Measurements from ENCODE around the gene AKAP1.

The AKAP1 gene

DNA sequence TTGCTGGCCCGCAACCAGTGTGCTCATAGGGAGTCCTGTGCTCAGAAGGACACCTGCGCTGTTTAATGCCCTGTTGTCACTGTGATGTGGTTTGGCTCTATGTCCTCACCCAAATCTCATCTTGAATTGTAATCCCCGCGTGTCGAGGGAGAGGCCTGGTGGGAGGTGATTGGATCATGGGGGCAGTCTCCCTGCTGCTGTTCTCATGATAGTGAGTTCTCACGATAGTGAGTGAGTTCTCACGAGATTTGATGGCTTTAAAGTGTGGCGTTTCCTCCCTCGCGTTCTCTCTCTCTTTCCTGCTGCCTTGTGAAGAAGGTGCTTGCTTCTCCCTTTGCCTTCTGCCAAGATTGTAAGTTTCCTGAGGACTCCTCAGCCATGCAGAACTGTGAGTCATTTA lies 66.8 kb downstream of the AKAP1 start:
- TF ChIP-seq, protein P1, sequence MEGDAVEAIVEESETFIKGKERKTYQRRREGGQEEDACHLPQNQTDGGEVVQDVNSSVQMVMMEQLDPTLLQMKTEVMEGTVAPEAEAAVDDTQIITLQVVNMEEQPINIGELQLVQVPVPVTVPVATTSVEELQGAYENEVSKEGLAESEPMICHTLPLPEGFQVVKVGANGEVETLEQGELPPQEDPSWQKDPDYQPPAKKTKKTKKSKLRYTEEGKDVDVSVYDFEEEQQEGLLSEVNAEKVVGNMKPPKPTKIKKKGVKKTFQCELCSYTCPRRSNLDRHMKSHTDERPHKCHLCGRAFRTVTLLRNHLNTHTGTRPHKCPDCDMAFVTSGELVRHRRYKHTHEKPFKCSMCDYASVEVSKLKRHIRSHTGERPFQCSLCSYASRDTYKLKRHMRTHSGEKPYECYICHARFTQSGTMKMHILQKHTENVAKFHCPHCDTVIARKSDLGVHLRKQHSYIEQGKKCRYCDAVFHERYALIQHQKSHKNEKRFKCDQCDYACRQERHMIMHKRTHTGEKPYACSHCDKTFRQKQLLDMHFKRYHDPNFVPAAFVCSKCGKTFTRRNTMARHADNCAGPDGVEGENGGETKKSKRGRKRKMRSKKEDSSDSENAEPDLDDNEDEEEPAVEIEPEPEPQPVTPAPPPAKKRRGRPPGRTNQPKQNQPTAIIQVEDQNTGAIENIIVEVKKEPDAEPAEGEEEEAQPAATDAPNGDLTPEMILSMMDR (conservative IDR thresholded peaks at IDR 0.05; ENCODE audit: control insufficient read depth, insufficient read depth, low read depth, low read length) = no peak
- no peak overlapping the region for H3K4me3 ChIP-seq (ENCODE audit: control insufficient read depth, low read depth, low read length)
- no peak for DNase-seq (ENCODE audit: low read depth)

DNA sequence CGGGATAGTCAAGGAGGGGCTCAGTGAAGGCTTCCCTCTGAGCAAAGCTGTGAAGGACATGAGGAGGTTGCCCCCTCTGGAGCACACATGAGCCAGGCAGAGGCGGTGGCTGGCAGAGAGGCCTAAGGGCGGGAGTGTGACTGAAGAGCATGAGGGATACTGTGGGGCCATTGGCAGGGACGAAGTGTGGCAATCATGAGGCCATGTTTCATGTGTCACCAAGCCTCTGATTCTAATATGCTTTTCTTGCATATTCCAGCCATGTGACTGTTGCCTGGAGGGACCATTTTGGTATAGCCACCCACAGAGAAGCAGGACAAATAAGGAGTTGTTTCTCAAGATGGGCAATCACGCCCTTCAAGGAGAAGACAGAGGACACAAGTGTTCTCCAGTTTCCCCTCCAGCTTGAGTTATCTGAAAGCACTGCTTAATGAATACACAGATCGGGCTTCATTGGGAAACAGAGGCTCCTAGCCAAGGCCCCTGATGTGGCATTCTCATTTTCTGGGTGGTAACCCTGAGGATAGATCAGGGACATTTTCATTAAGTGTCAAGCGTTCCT lies 68.0 kb downstream of the AKAP1 start:
- TF ChIP-seq, protein P1 (conservative IDR thresholded peaks at IDR 0.05; ENCODE audit: control insufficient read depth, insufficient read depth, low read depth, low read length) = no peak
- H3K4me3 ChIP-seq (ENCODE audit: control insufficient read depth, low read depth, low read length) = no peak overlapping the region
- DNase-seq (ENCODE audit: low read depth) = no peak

DNA sequence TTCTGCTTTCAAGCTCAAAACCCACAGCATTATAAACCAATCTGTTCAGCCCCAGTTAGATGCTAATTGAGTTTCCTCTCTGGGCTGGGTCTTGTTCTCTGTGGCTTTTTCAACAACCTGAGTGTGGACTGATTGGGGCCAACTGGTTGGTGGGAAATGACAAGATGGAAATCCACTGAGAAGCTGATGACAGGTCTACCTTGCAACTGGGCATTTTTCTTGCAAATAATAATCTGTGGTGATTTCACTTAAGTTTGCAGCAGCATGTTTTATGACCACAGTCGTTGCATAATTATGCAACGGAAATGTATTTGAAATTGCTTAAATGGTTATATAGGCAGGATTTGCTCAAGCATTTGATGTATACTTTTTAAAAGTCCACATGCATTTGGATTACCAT lies 69.9 kb downstream of the AKAP1 start:
- TF ChIP-seq, protein P1 (conservative IDR thresholded peaks at IDR 0.05; ENCODE audit: control insufficient read depth, insufficient read depth, low read depth, low read length) = no peak
- DNase-seq (ENCODE audit: low read depth) = no peak
- H3K4me3 ChIP-seq (ENCODE audit: control insufficient read depth, low read depth, low read length) = no peak overlapping the region

DNA sequence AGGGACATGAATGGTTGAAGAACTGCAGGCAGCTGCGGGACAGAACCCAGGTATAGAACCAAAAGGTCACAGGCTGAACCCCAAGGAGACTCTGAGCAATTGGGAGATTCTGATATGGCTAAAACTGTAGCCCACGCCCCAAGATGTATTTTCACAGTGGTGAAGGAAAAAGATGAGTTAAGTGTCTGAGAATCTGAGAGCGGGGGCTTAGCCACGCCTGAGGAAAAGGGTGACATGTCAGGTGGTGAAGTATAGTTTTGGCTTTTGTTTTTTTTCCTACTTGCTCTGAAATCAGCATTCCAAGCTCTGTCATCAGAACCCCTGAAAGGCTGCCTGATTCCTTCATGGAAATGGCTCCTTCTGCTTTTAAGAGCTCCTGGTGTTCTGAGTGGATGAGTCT lies 73.3 kb downstream of the AKAP1 start:
- DNase-seq (ENCODE audit: low read depth) = no peak
- H3K4me3 ChIP-seq (ENCODE audit: control insufficient read depth, low read depth, low read length) = no peak overlapping the region
- TF ChIP-seq, protein P1 (conservative IDR thresholded peaks at IDR 0.05; ENCODE audit: control insufficient read depth, insufficient read depth, low read depth, low read length) = no peak

DNA sequence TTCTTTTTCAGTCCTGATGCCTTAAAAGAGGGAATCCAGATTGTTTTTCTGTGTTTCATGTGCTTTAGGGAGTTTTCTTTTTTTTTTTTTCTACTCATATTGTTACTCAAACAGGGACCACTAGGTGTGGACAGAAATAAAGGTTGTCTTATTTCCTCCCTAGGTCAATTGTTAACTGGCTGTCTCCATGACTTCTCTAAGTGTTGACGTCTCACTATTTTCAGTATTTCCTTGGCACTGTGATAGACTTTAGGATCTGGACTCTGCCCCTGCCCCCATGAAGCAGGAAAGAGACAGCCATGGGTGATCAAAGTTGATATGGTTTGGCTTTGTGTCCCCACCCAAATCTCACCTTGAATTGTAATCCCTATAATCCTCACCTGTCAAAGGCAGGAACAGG lies 73.7 kb downstream of the AKAP1 start:
- H3K4me3 ChIP-seq (ENCODE audit: control insufficient read depth, low read depth, low read length) = no peak overlapping the region
- DNase-seq (ENCODE audit: low read depth) = no peak
- TF ChIP-seq, protein P1 (conservative IDR thresholded peaks at IDR 0.05; ENCODE audit: control insufficient read depth, insufficient read depth, low read depth, low read length) = no peak

DNA sequence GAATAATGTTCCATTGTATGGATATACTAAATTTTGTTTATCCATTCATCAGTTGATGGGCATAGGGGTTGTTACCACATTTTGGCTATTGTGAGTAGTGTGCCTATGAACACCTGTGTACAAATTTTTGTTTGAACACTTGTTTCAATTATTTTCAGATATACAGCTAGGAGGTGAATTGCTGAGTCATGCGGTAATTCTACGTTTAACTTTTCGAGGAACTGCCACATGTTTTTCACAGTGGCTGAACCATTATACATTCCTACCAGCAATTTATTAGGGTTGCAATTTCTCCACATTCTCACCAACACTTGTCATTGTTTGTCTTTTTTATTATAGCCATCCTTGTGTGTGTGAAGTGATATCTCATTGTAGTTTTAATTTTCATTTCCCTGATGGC lies 75.6 kb downstream of the AKAP1 start:
- TF ChIP-seq, protein P1 (conservative IDR thresholded peaks at IDR 0.05; ENCODE audit: control insufficient read depth, insufficient read depth, low read depth, low read length) = no peak
- no peak overlapping the region for H3K4me3 ChIP-seq (ENCODE audit: control insufficient read depth, low read depth, low read length)
- no peak for DNase-seq (ENCODE audit: low read depth)

DNA sequence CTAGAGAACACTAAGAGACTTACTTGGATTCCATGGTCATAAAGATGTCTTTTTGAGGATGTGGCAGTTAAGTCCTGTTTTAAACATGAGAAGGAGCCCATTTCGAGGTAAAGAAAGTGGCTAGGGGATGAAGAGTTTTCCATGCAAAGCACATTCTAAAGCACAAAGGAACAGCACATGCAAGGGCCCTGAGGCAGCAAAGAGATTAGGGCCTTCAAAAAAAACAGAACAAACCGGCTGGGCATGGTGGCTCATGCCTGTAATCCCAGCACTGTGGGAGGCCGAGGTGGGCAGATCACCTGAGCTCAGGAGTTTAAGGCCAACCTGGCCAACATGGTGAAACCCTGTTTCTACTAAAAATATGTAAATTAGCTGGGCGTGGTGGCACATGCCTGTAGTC lies 79.8 kb downstream of the AKAP1 start:
- no peak overlapping the region for H3K4me3 ChIP-seq (ENCODE audit: control insufficient read depth, low read depth, low read length)
- TF ChIP-seq, protein P1 (conservative IDR thresholded peaks at IDR 0.05; ENCODE audit: control insufficient read depth, insufficient read depth, low read depth, low read length) = no peak
- DNase-seq (ENCODE audit: low read depth) = no peak
